Cardiac fibroblast (primary cell): ENCODE results near the gene CMTR2.

ENCODE experiments used
- DNase-seq, 2 donors: peaks; one replicate each; pipeline versions ENCODE4 v3.0.0 to v3.0.0-alpha.2; 2010; ENCODE audit warnings: low read depth in 2 of 2
- H3K4me3 ChIP-seq, 2 donors: replicated peaks in 1 of 2; 1 replicate in 1 of 2; 2 replicates in 1 of 2; pipeline ENCODE4 v1.5.1; 2011; ENCODE audit warnings: low read depth in 2 of 2, low read length in 2 of 2, mild to moderate bottlenecking in 2 of 2, moderate library complexity in 1 of 2
- TF ChIP-seq, protein P1 (sequence below): IDR thresholded peaks from one replicate; pipeline ENCODE4 v1.5.1; 2011; ENCODE audit warnings: low read depth, mild to moderate bottlenecking, low read length, inconsistent platforms

CMTR2 gene

DNA sequence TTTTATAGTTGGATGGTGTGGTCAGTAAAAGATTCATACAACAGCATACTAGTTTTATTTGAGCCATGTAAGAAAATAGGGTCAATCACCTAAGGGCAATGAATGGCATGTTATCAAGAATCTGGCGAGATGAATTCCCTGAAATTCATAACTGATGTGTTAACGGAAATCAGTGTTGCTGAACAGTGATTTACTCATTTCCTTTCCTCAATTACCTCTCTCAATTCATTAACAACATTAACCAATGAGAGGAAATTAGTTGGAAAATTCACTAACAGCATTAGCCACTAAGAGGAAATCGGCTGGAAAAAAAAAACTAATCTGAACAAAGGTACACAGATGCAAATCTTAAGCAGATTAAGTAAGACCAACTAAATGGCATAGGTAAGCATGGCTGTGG, 6.3 kb downstream of the CMTR2 start:
- DNase-seq: no peak
- TF ChIP-seq, protein P1, sequence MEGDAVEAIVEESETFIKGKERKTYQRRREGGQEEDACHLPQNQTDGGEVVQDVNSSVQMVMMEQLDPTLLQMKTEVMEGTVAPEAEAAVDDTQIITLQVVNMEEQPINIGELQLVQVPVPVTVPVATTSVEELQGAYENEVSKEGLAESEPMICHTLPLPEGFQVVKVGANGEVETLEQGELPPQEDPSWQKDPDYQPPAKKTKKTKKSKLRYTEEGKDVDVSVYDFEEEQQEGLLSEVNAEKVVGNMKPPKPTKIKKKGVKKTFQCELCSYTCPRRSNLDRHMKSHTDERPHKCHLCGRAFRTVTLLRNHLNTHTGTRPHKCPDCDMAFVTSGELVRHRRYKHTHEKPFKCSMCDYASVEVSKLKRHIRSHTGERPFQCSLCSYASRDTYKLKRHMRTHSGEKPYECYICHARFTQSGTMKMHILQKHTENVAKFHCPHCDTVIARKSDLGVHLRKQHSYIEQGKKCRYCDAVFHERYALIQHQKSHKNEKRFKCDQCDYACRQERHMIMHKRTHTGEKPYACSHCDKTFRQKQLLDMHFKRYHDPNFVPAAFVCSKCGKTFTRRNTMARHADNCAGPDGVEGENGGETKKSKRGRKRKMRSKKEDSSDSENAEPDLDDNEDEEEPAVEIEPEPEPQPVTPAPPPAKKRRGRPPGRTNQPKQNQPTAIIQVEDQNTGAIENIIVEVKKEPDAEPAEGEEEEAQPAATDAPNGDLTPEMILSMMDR: no peak
- no peak overlapping the region for H3K4me3 ChIP-seq

DNA sequence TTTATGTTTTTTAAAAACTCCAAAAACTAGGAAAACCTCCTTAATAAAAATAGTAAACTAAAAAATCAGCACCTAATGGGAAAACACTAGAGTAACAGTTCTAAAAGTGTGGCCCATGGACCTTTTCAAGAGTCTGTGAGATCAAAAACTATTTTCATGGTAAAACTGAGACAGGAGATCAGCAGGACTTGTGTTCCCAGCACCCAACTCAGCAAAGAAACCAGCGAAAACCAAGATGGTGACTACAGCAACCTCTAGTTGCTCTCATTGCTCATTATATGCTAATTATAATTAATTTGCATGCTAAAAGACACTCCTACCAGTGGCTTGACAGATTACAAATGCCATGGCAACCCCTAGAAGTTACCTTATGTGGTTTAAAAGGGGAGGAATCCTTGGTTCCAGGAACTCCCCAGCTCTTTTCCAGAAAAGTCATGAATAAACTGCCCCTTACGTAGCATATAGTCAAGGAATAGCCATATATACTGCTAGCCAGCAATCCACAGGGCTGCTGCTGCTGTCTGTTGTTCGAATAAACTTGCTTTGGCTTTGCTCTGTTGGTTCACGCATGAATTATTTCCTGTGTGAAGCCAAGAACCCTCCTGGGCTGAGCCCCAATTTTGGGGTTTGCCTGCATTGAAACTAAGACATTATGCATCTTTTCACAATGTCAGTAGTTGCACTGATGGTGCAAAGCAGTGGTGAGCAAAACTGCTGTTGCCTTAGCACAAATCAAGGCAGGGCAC, 12.4 kb downstream of the CMTR2 start:
- TF ChIP-seq, protein P1: no peak
- H3K4me3 ChIP-seq: no peak overlapping the region
- no peak for DNase-seq

DNA sequence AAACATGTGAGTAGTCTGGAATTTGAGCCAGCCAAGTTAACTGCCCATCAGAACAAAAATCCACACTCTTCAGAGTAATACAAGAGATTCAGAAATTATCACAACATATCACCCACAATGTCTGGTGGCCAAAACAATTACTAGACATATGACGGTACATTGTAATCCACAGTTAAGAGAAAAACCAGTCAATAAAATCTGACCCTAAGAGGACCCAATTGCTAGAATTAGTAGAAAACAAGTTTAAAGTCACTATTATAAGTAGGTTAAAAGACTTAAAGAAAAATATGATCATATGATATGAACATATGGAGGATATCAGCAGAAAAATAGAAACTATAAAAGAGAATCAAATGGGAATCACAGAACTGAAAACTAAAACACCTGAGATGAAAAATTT, 15.8 kb downstream of the CMTR2 start:
- no peak overlapping the region for H3K4me3 ChIP-seq
- DNase-seq: no peak
- TF ChIP-seq, protein P1: no peak

DNA sequence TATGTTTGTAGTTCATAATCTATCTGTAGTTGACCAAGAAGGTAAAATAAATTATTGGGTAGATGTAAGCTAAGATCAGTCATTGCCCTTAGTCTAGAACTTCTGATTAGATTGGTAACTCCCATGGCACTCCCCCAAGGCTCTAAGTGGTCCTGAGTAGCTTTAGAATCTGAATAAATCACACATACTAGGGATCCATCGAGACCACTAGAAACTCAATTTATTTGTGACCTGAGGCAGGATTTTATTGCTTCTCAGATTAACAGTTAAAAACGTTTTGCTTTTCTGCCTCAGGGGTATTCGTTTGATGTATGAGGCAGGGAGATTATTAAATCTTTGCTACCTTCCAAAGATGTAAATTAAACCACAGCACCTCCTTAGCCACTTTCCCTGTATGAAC, 24.9 kb downstream of the CMTR2 start:
- TF ChIP-seq, protein P1: no peak
- no peak for DNase-seq
- no peak overlapping the region for H3K4me3 ChIP-seq

DNA sequence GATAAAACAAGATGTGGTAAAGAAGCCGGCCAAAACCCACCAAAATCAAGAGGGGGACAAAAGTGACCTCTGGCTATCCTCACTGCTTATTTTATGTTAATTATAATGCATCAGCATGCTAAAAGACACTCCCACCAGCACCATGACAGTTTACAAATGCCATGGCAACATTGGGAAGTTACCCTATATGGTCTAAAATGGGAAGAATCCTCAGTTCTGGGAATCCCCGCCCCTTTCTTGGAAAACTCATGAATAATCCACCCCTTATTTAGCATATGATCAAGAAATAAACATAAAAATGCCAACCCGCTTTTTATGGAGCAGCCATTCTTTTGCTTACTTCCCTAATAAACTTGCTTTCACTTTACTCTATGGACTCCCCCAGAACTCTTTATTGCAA, 25.6 kb downstream of the CMTR2 start:
- TF ChIP-seq, protein P1: no peak
- DNase-seq: no peak
- no peak overlapping the region for H3K4me3 ChIP-seq

DNA sequence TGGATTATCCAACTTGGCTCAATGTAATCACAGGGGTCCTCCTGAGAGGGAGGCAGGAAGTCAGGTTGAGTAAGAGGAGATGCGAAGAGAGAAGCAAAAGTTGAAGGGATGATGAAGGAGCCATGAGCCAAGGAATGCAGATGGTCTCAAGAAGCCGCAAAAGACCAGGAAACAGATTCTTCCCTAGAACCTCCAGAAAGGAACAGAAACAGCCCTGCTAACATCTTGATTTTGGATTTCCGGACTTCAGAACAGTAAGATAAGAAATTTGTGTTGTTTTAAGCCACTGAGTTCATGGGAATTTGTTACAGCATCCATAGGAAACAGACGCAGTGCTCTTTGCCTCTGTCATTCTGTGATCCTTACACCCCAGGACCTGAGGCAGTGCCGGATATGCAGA, 26.8 kb downstream of the CMTR2 start:
- H3K4me3 ChIP-seq: no peak overlapping the region
- no peak for DNase-seq
- TF ChIP-seq, protein P1: no peak

DNA sequence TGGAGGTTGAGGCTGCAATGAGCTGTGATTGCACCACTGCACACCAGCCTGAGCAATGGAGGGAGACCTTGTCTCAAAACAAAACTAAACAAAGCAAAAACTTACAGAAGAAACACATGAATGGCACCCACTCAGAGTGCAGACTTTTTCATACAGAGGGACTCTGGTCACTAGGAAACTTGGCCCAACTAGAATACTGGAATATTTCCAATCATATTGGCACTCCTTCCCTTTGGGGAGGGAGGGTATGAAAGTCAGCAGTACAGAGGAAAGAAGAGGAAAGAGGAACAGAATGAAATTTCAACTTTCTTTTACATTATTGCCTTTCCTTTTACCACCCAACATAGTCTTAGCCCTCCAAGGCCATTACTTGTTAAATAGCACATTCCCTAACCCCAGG, 28.2 kb downstream of the CMTR2 start:
- DNase-seq: no peak
- TF ChIP-seq, protein P1: no peak
- no peak overlapping the region for H3K4me3 ChIP-seq
